Measurements from ENCODE around the gene PRRC2A.

PRRC2A gene

DNA sequence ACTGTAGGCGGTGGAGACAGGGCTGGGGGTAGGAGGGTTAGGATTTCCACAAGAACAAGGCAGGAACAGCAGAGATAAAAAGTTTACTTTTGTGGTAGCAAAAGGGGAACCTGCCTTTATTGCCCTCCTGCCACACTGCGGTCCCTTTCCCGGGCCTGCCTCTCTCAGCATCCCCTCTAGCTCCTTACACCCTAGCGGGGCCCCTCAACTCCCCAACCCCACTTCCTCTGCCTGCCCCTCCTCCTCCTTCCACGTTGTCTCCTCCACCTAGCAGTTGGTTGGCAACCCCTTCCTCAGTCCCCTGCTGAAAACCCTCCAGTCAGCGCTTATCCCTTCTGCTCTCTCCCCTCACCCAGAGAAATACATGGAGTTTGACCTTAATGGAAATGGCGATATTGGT is 4.8 kb upstream of the PRRC2A start:
- no peaks in the 10 kb centered on the region for H3K36me3 ChIP-seq (ENCODE audit: insufficient read depth, low read depth, low read length)
- peaks cover 10% of the 10 kb centered on the region; the same call in 1 of the 2 replicates for H3K4me1 ChIP-seq (ENCODE audit: insufficient read depth, low read length)
- H3K27me3 ChIP-seq (ENCODE audit: insufficient read depth, low read length): no peaks in the 10 kb centered on the region
- H3K4me3 ChIP-seq (ENCODE audit: low read length): peak overlapping the region; percentile 25; the same call in 1 of the 2 replicates
- no peaks in the 10 kb centered on the region for H3K9me3 ChIP-seq (ENCODE audit: insufficient read depth, low read depth, low read length)
- peak overlapping the region; percentile 49; the same call in 1 of the 2 replicates for H3K9ac ChIP-seq (ENCODE audit: low read depth, low read length)
- H3K27ac ChIP-seq (ENCODE audit: low read length): no peak overlapping the region

DNA sequence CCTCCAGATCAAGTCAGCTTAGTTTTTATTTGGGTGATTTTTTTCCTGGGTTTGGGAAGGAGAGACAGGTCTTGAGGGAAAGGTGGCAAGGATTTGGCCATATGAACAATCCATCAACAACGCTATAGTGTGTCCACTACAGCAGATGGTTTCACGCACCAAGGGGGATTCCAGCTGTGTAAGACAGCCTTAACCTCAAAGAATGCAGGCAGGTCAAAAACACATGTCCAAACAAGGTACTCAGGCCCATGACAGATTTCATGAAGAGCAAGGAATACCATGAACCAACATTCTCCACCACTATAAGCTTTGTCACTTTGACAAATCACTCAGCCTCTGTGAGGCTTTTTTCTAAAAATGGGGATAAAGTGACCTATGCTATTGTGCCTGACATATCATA is 3.5 kb upstream of the PRRC2A start:
- peaks cover 6% of the 10 kb centered on the region for H3K36me3 ChIP-seq (ENCODE audit: insufficient read depth, low read depth, low read length)
- H3K27ac ChIP-seq (ENCODE audit: low read length): no peak overlapping the region
- H3K9me3 ChIP-seq (ENCODE audit: insufficient read depth, low read depth, low read length): no peaks in the 10 kb centered on the region
- H3K27me3 ChIP-seq (ENCODE audit: insufficient read depth, low read length): no peaks in the 10 kb centered on the region
- H3K4me1 ChIP-seq (ENCODE audit: insufficient read depth, low read length): peaks cover 13% of the 10 kb centered on the region; the same call in 1 of the 2 replicates
- no peak overlapping the region for H3K4me3 ChIP-seq (ENCODE audit: low read length)
- no peak overlapping the region for H3K9ac ChIP-seq (ENCODE audit: low read depth, low read length)

DNA sequence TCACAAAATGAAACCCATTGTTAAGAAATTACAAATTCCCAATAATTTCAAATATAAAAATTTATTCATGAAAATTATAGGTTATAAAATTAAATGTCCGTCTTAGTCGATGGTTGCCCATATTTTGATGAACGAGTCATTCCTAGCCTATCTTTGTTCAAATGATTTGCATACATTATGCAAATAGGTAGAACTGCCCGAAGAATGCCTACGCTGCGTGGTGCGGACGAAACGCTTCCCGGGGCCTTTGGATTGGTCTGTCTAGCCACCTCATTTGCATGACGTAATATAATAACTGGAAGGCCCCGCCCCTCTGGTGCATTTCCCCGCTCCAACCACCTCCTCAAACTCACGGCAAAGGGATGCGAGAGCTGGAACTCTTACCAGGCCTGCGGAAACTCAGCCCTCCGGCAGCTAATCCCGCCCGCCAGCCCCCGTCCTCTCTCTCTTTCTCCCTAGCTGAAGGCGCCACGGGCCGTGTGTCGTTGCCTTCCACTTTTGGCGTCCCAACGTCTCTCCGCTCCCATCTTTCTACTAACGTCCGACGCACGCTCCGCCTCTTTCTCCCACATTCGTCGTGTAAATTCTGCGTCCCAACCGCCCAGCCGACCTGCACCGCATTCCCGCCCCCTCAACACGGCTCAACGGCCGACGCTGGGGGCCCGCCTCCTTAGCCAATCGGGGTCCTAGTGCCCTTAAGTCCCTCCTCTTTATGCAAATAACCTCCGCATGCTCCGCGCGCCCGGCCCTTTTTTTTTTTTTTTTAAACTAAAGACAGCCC is 520 bp upstream of the PRRC2A start:
- Histone ChIP-seq H3K27me3 (ENCODE audit: insufficient read depth, low read length) (no peaks in the 10 kb centered on the region), H3K9me3 (ENCODE audit: insufficient read depth, low read depth, low read length) (no peaks in the 10 kb centered on the region), H3K4me1 (ENCODE audit: insufficient read depth, low read length) (peaks cover 17% of the 10 kb centered on the region; the same call in 1 of the 2 replicates), H3K4me3 (ENCODE audit: low read length) (peak overlapping the region; percentile 86), H3K36me3 (ENCODE audit: insufficient read depth, low read depth, low read length) (peaks cover 35% of the 10 kb centered on the region), H3K9ac (ENCODE audit: low read depth, low read length) (peak overlapping the region; percentile 98), H3K27ac (ENCODE audit: low read length) (peak overlapping the region; percentile 97)

DNA sequence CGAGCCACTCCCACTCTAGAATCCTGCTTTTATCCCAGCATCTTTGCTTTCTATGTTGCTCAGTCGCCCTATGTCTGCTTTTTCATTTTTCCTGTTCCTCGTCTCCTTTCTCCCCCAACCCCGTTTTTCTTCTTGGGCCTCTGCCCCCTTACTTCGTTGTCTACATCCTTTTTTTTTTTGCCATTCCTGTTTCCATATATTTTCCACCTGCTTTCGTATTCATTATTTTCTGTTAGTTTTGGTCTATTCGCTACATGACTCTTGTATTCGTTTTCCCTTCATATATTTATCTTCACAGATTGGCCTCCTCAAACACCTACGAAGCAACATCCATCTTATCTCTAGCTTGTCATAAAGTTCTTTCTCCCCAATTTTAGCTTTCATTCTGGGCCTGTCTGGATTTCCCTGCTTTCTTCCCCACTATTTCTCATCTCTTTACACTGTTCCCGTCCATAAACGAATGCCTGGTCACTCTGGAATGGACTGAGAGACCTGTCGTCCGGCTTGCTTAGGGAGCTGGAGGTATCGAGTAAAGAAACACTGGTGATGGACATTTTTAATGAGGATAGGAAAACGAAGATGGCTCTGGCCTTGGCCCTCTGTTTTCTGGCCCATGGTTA is 915 bp downstream of the PRRC2A start:
- Histone ChIP-seq H3K27me3 (ENCODE audit: insufficient read depth, low read length) (no peaks in the 10 kb centered on the region), H3K9ac (ENCODE audit: low read depth, low read length) (peak overlapping the region; percentile 91), H3K9me3 (ENCODE audit: insufficient read depth, low read depth, low read length) (no peaks in the 10 kb centered on the region), H3K36me3 (ENCODE audit: insufficient read depth, low read depth, low read length) (peaks cover 50% of the 10 kb centered on the region), H3K4me1 (ENCODE audit: insufficient read depth, low read length) (peaks cover 10% of the 10 kb centered on the region; the same call in 1 of the 2 replicates), H3K27ac (ENCODE audit: low read length) (peak overlapping the region; percentile 24), H3K4me3 (ENCODE audit: low read length) (peak overlapping the region; percentile 84)

DNA sequence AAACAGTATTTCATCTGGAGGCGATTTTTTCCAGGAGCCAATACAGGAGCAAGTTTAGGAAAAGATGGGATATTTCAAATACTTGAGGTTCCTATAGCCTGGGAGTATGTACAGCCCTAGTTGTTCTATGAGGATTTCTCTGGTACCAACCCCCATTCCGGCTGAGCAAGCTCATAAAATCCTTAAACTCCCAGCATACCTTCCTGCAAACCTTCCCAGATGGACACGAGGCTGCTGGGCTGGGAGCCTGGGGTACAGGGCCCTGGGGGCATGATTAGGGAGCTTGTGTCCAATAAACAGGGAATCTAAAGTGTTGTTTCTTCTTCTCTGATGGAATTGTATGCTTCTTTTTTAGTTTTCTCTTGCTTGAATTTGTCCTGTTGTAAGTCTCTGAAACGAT is 1.5 kb downstream of the PRRC2A start:
- Histone ChIP-seq H3K27me3 (ENCODE audit: insufficient read depth, low read length) (no peaks in the 10 kb centered on the region), H3K27ac (ENCODE audit: low read length) (no peak overlapping the region), H3K4me3 (ENCODE audit: low read length) (peak overlapping the region; percentile 84), H3K9ac (ENCODE audit: low read depth, low read length) (peak overlapping the region; percentile 91; the same call in 1 of the 2 replicates), H3K9me3 (ENCODE audit: insufficient read depth, low read depth, low read length) (no peaks in the 10 kb centered on the region), H3K4me1 (ENCODE audit: insufficient read depth, low read length) (peaks cover 10% of the 10 kb centered on the region; the same call in 1 of the 2 replicates), H3K36me3 (ENCODE audit: insufficient read depth, low read depth, low read length) (peaks cover 55% of the 10 kb centered on the region)

DNA sequence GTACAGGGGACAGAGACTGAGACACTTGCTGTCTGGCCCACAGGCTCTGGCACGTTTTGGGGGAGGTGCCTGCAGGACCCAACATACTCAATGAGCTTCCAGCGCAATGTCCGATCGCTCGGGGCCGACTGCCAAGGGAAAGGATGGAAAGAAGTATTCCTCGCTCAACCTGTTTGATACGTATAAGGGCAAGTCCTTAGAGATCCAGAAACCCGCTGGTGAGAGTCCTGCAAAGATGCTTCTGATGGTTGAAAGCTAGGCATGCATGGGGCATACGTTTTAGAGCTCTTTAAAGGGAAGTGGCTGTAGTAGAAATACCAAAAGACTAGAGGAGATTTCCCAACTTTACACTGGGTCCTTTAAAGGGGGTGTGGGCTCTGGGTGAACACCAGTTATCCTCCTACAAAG is 2.2 kb downstream of the PRRC2A start:
- Histone ChIP-seq H3K4me1 (ENCODE audit: insufficient read depth, low read length) (peaks cover 10% of the 10 kb centered on the region; the same call in 1 of the 2 replicates), H3K4me3 (ENCODE audit: low read length) (peak overlapping the region; percentile 84), H3K27ac (ENCODE audit: low read length) (no peak overlapping the region), H3K36me3 (ENCODE audit: insufficient read depth, low read depth, low read length) (peaks cover 62% of the 10 kb centered on the region), H3K9me3 (ENCODE audit: insufficient read depth, low read depth, low read length) (no peaks in the 10 kb centered on the region), H3K27me3 (ENCODE audit: insufficient read depth, low read length) (no peaks in the 10 kb centered on the region), H3K9ac (ENCODE audit: low read depth, low read length) (peak overlapping the region; percentile 91; the same call in 1 of the 2 replicates)

DNA sequence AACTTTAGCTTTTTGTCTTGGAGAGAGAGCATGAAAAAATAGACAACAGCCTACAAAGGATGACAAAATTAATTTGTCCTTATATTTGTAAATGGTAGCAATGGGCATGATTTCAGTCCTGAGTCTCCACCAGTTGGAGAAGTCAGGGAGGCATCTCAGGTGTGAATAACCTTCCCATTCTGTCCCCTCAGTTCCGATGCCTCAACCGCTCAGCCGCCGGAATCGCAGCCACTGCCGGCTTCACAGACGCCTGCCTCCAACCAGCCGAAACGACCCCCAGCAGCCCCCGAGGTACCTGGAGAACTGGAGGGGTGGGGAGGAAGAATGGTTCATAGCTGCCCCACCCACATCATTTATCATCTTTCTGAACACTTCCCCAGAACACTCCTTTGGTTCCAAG is 3.6 kb downstream of the PRRC2A start:
- Histone ChIP-seq H3K9me3 (ENCODE audit: insufficient read depth, low read depth, low read length) (no peaks in the 10 kb centered on the region), H3K27me3 (ENCODE audit: insufficient read depth, low read length) (no peaks in the 10 kb centered on the region), H3K27ac (ENCODE audit: low read length) (no peak overlapping the region), H3K36me3 (ENCODE audit: insufficient read depth, low read depth, low read length) (peaks cover 76% of the 10 kb centered on the region), H3K4me3 (ENCODE audit: low read length) (no peak overlapping the region), H3K4me1 (ENCODE audit: insufficient read depth, low read length) (peaks cover 10% of the 10 kb centered on the region; the same call in 1 of the 2 replicates), H3K9ac (ENCODE audit: low read depth, low read length) (no peak overlapping the region)

DNA sequence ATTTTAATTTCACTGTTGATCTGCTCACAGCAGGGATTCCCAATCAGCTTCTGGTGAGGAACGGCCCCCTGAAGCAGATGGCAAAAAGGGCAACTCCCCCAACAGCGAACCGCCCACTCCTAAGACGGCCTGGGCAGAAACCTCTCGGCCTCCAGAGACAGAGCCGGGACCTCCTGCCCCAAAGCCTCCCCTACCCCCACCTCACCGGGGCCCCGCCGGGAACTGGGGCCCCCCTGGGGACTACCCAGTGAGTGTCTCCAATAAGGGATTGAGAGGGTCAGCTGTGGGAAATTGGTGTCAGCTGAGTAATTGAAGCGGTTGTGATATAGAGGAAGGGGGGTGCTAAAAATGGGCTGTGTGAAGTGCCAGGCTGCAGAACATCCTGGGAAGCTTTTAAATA is 6.4 kb downstream of the PRRC2A start:
- no peaks in the 10 kb centered on the region for H3K9me3 ChIP-seq (ENCODE audit: insufficient read depth, low read depth, low read length)
- no peak overlapping the region for H3K4me3 ChIP-seq (ENCODE audit: low read length)
- peaks cover 7% of the 10 kb centered on the region; the same call in 1 of the 2 replicates for H3K4me1 ChIP-seq (ENCODE audit: insufficient read depth, low read length)
- peaks cover 100% of the 10 kb centered on the region for H3K36me3 ChIP-seq (ENCODE audit: insufficient read depth, low read depth, low read length)
- H3K9ac ChIP-seq (ENCODE audit: low read depth, low read length): no peak overlapping the region
- no peak overlapping the region for H3K27ac ChIP-seq (ENCODE audit: low read length)
- no peaks in the 10 kb centered on the region for H3K27me3 ChIP-seq (ENCODE audit: insufficient read depth, low read length)

DNA sequence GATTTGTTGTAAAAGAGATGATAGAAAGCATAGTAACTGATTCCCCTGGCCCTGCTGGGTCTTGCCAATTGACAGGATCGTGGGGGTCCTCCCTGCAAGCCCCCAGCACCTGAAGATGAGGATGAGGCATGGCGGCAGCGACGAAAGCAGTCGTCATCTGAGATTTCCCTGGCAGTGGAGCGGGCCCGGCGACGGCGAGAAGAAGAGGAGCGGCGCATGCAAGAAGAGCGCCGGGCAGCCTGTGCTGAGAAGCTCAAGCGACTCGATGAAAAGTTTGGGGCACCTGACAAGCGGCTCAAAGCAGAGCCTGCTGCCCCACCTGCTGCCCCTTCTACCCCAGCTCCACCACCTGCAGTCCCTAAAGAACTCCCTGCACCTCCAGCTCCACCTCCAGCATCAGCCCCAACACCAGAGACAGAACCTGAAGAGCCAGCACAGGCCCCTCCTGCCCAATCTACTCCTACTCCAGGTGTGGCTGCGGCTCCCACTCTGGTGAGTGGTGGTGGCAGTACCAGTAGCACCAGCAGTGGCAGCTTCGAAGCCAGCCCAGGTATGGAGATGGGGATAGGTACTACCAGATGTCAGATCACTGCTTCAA is 7.3 kb downstream of the PRRC2A start:
- Histone ChIP-seq H3K36me3 (ENCODE audit: insufficient read depth, low read depth, low read length) (peaks cover 100% of the 10 kb centered on the region), H3K27ac (ENCODE audit: low read length) (no peak overlapping the region), H3K9ac (ENCODE audit: low read depth, low read length) (no peak overlapping the region), H3K4me3 (ENCODE audit: low read length) (no peak overlapping the region), H3K9me3 (ENCODE audit: insufficient read depth, low read depth, low read length) (no peaks in the 10 kb centered on the region), H3K27me3 (ENCODE audit: insufficient read depth, low read length) (no peaks in the 10 kb centered on the region), H3K4me1 (ENCODE audit: insufficient read depth, low read length) (0 out of 2 replicates have a peak, but pooled peaks cover 2% of the 10 kb centered on the region)

DNA sequence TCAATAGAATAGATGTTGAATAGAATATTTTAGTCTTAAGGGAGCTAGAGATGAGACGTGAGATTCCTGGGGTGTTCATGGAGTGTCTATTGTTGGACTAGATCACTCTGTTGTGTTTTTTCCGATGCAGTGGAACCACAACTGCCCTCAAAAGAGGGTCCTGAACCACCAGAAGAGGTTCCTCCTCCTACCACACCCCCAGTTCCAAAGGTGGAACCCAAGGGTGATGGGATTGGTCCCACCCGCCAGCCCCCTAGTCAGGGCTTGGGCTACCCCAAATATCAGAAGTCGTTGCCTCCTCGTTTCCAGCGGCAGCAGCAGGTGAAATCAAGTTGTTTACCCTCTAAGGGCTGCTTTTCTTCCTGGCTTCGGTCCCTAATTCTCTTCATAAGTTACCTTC is 8.5 kb downstream of the PRRC2A start:
- H3K4me1 ChIP-seq (ENCODE audit: insufficient read depth, low read length): no peaks in the 10 kb centered on the region
- H3K36me3 ChIP-seq (ENCODE audit: insufficient read depth, low read depth, low read length): peaks cover 100% of the 10 kb centered on the region
- H3K9ac ChIP-seq (ENCODE audit: low read depth, low read length): no peak overlapping the region
- H3K9me3 ChIP-seq (ENCODE audit: insufficient read depth, low read depth, low read length): no peaks in the 10 kb centered on the region
- H3K27me3 ChIP-seq (ENCODE audit: insufficient read depth, low read length): no peaks in the 10 kb centered on the region
- H3K27ac ChIP-seq (ENCODE audit: low read length): no peak overlapping the region
- no peak overlapping the region for H3K4me3 ChIP-seq (ENCODE audit: low read length)

DNA sequence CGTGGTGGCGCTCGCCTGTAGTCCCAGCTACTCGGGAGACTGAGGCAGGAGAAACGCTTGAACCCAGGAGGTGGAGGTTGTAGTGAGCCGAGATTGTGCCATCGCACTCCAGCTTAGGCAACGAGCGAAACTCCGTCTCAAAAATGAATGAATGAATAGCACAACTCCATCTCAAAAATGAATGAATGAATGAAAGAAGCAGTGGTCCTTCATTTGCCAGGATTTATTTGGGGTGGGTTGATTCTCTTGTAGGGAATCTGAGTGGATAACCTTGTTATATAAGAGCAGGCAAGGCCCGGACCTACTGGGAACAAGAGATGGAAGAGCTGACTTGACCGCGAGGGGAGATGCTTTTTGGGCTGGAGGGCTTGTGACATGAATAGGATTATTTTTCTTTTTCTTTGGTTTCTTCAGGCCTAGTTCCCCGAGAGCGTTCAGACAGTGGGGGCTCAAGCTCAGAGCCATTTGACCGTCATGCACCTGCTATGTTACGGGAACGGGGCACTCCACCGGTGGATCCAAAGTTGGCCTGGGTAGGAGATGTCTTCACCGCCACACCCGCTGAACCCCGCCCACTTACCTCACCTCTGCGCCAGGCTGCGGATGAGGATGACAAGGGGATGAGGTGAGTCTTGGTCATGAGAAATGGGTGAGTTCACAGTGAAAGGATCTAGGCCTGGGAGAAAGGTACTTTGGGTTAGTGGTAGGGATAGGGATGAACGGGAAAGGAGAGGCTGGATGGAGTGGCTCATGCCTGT is 9.8 kb downstream of the PRRC2A start:
- no peaks in the 10 kb centered on the region for H3K27me3 ChIP-seq (ENCODE audit: insufficient read depth, low read length)

More for the DNA sequence above, 9.8 kb downstream of the PRRC2A start:
- H3K4me3 ChIP-seq (ENCODE audit: low read length): no peak overlapping the region
- H3K9me3 ChIP-seq (ENCODE audit: insufficient read depth, low read depth, low read length): no peaks in the 10 kb centered on the region
- no peak overlapping the region for H3K27ac ChIP-seq (ENCODE audit: low read length)
- peaks cover 100% of the 10 kb centered on the region for H3K36me3 ChIP-seq (ENCODE audit: insufficient read depth, low read depth, low read length)
- no peak overlapping the region for H3K9ac ChIP-seq (ENCODE audit: low read depth, low read length)
- H3K4me1 ChIP-seq (ENCODE audit: insufficient read depth, low read length): no peaks in the 10 kb centered on the region
